ENCODE results near the gene SMG6.
"Not testable (repeated sequence)": the region's sequence is repeated elsewhere in the genome, so short reads cannot be mapped to it uniquely, and the experiment has no call there.

SMG6 gene

GRCh38 chr17:2303204-2304188 is at the start of gene SMG6, which contains the start of gene SRR:
Gene SMG6, minus strand, starts transcription at chr17:2303785. Its CDS starts 65 bp downstream, at chr17:2303720.
Gene SRR, plus strand, starts transcription at chr17:2303950. Its CDS starts 11,611 bp downstream, at chr17:2315561.
- peak; percentile 87 to 95 (median 90) for DNase-seq (ENCODE audit: low read depth in 2 of 3, low spot score in 1 of 3)

- DNase-seq (ENCODE audit: low read depth in 2 of 3, low spot score in 1 of 3): no peak
Observed at GRCh38 chr17:2351269-2351668, 47.7 kb upstream of the SMG6 start.

GRCh38 chr17:2347805-2348685 is 44.5 kb upstream of the SMG6 start:
- no peak for DNase-seq (ENCODE audit: low read depth in 2 of 3, low spot score in 1 of 3)

GRCh38 chr17:2346475-2346874 is 42.9 kb upstream of the SMG6 start:
- no peak for DNase-seq (ENCODE audit: low read depth in 2 of 3, low spot score in 1 of 3)

- DNase-seq (ENCODE audit: low read depth in 2 of 3, low spot score in 1 of 3): no peak
Observed at GRCh38 chr17:2344528-2344927, 40.9 kb upstream of the SMG6 start.

GRCh38 chr17:2343421-2343820 is 39.8 kb upstream of the SMG6 start:
- peak in 1 of 3 donors; percentile 26 for DNase-seq (ENCODE audit: low read depth in 2 of 3, low spot score in 1 of 3)

- DNase-seq (ENCODE audit: low read depth in 2 of 3, low spot score in 1 of 3): no peak
Observed at GRCh38 chr17:2338315-2338657, 34.7 kb upstream of the SMG6 start.

- peak in 2 of 3 donors; percentile 32 to 58 for DNase-seq (ENCODE audit: low read depth in 2 of 3, low spot score in 1 of 3)
Observed at GRCh38 chr17:2337544-2338314, 34.1 kb upstream of the SMG6 start.

GRCh38 chr17:2336852-2337543 is 33.4 kb upstream of the SMG6 start, which contains the start of gene SGSM2:
Gene SGSM2, plus strand, starts transcription at chr17:2337501. Its CDS starts 188 bp downstream, at chr17:2337689.
- DNase-seq (ENCODE audit: low read depth in 2 of 3, low spot score in 1 of 3): peak in 2 of 3 donors; percentile 20 to 49

GRCh38 chr17:2336215-2336851 is 32.7 kb upstream of the SMG6 start, which contains the start of gene TSR1:
Gene TSR1, minus strand, starts transcription at chr17:2336457. Its CDS starts 30 bp downstream, at chr17:2336427.
- DNase-seq (ENCODE audit: low read depth in 2 of 3, low spot score in 1 of 3): peak; percentile 75 to 90 (median 83)

- DNase-seq (ENCODE audit: low read depth in 2 of 3, low spot score in 1 of 3): no peak
Observed at GRCh38 chr17:2335726-2336214, 32.2 kb upstream of the SMG6 start.

- DNase-seq (ENCODE audit: low read depth in 2 of 3, low spot score in 1 of 3): no peak
Observed at GRCh38 chr17:2331303-2331702, 27.7 kb upstream of the SMG6 start.

GRCh38 chr17:2323629-2324314 is 20.2 kb upstream of the SMG6 start:
- no peak for DNase-seq (ENCODE audit: low read depth in 2 of 3, low spot score in 1 of 3)

- DNase-seq (ENCODE audit: low read depth in 2 of 3, low spot score in 1 of 3): no peak
Observed at GRCh38 chr17:2321399-2321798, 17.8 kb upstream of the SMG6 start.

GRCh38 chr17:2319051-2319450 is 15.5 kb upstream of the SMG6 start:
- DNase-seq (ENCODE audit: low read depth in 2 of 3, low spot score in 1 of 3): no peak

- DNase-seq (ENCODE audit: low read depth in 2 of 3, low spot score in 1 of 3): no peak
Observed at GRCh38 chr17:2317796-2318195, 14.2 kb upstream of the SMG6 start.

GRCh38 chr17:2316916-2317205 is 13.3 kb upstream of the SMG6 start:
- DNase-seq (ENCODE audit: low read depth in 2 of 3, low spot score in 1 of 3): not testable (repeated sequence)

GRCh38 chr17:2312736-2313135 is 9.2 kb upstream of the SMG6 start:
- no peak for DNase-seq (ENCODE audit: low read depth in 2 of 3, low spot score in 1 of 3)

Data from stimulated activated CD4-positive, alpha-beta T cell treated with anti-CD3 and anti-CD28 coated beads, Interleukin-12 subunit alpha, Interleukin-12 subunit beta, amount 100 ng/mL, for 48 hours (primary cell).